Vagina (tissue), 2 donors: ENCODE measurements around the gene NFE2L2. TPM values are rescaled to one million over a fixed set of nuclear protein-coding genes. Genes with fewer than 3 reads are reported as not detected.
A peak's percentile ranks its signal among the peaks of the same experiment; 100 is the strongest.
"Not testable (repeated sequence)": the region's sequence is repeated elsewhere in the genome, so short reads cannot be mapped to it uniquely, and the experiment has no call there.

Experiments
- DNase-seq, 2 donors: peaks; one replicate each; pipeline ENCODE4 v3.0.0-alpha.2; 2017; ENCODE audit errors: extremely low spot score in 2 of 2
- H3K27ac ChIP-seq: fragments of 200-600 bp; sonication (generic); one replicate; pipeline ENCODE4 v1.5.1; 2019
- H3K27me3 ChIP-seq: fragments of 200-600 bp; sonication (generic); one replicate; pipeline ENCODE4 v1.5.1; 2019
- H3K36me3 ChIP-seq, 2 donors: fragments of 200-600 bp; sonication (generic); one replicate each; pipeline ENCODE4 v1.5.1; 2017 to 2019
- H3K4me1 ChIP-seq: fragments of 200-600 bp; sonication (generic); one replicate; pipeline ENCODE4 v1.5.1; 2019
- H3K4me3 ChIP-seq, 2 donors: fragments of 200-600 bp; sonication (generic); 1 replicate in 1 of 2; 2 replicates in 1 of 2; pipeline ENCODE4 v1.5.1; 2016 to 2019
- H3K9me3 ChIP-seq: fragments of 200-600 bp; sonication (generic); one replicate; pipeline ENCODE4 v1.5.1; 2019
- POLR2A ChIP-seq, 2 donors: fragments of 450-650 bp; IDR thresholded peaks; one replicate each; pipeline ENCODE4 v1.6.1; 2017; ENCODE audit warnings: antibody characterized with exemption in 2 of 2, mild to moderate bottlenecking in 2 of 2, moderate library complexity in 2 of 2
- POLR2AphosphoS5 ChIP-seq, 2 donors: sonication (generic); formaldehyde crosslinking; IDR thresholded peaks; one replicate each; pipeline ENCODE4 v1.9.0; 2017; ENCODE audit warnings: antibody characterized with exemption in 2 of 2, mild to moderate bottlenecking in 2 of 2, low read depth in 1 of 2; ENCODE audit not compliant: insufficient read depth in 1 of 2
- intact Hi-C: fragments of 100-400 bp; cut with DNase I; formaldehyde crosslinking; loops from one replicate; pipeline ENCODE4 v1.15.1; 2023
- total RNA-seq: library from RNA; depleted of rRNA; stranded (reverse); fragments of >200 nt; gene quantifications from one replicate; pipeline ENCODE4 v1.2.3, GENCODE V29; 2016
- TF ChIP-seq, protein P1 (sequence below), 3 experiments: fragments of 450-650 bp in 2 of 3; fragments of 200-600 bp in 1 of 3; sonication (generic) in 1 of 3; IDR thresholded peaks; one replicate each; pipeline ENCODE4 v1.5.1; 2017 to 2019; ENCODE audit warnings: antibody characterized with exemption in 3 of 3, mild to moderate bottlenecking in 2 of 3, moderate library complexity in 2 of 3

Gene NFE2L2
- total RNA-seq, 1 donor from 2014 or later: 147 TPM

DNA sequence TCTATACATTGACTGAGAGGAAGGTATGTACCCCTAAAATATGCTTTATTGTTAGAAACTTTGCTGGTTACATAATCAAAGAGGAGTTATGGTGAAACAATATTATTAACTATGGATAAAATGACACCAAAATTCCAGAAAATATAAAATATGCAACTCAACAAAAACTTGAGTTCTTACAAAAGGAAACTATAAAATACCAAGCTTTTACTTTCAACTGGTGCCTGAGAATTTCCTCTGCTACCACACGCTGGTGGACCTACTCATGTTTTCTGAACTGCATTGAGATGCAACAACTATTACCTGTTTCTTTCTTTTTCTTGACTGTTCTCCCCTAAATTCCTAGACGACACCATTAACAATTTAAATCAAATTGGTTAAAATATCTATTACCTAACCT, 8.2 kb upstream of the NFE2L2 start:
- H3K4me3 ChIP-seq: no peak overlapping the region
- intact Hi-C loops: no loop called here
- no peak for TF ChIP-seq POLR2A (IDR thresholded peaks at IDR 0.05)
- H3K27me3 ChIP-seq: no peaks in the 10 kb centered on the region
- DNase-seq: no peak
- no peaks in the 10 kb centered on the region for H3K36me3 ChIP-seq
- peaks cover 35% of the 10 kb centered on the region for H3K4me1 ChIP-seq
- H3K27ac ChIP-seq: peak overlapping the region; percentile 33
- no peaks in the 10 kb centered on the region for H3K9me3 ChIP-seq

DNA sequence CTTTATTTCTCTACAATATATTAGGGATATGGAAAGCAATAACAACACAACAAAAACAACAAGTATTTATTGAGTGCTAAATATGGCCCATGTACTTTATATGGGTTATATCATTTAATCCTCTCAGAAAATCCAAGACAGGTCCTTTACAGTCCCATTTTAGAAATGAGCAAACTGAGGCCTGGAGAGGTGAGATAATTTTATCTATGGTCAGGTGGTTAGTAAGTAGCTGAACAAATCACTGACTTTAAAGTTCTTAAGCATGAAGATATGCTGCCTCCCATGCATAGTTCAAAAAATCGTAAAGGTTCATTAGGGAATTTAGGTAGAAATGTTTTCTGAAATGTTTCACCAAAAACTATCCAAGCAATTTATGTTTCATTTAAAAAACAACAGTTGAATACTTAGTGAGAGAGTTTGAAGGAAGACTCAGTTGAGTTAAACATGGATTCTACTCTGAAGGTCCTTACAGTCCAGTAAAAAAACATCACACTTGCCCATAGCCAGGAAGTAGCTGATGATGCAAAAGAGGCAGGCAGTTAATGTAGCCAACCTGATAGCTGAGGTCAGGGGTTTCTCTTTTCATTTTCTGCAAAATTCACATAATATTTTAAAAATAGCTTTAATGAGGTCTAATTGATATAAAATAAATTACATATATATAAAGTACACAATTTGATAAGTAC, 7.6 kb upstream of the NFE2L2 start:
- intact Hi-C loops: no loop called here
- TF ChIP-seq, protein P1, sequence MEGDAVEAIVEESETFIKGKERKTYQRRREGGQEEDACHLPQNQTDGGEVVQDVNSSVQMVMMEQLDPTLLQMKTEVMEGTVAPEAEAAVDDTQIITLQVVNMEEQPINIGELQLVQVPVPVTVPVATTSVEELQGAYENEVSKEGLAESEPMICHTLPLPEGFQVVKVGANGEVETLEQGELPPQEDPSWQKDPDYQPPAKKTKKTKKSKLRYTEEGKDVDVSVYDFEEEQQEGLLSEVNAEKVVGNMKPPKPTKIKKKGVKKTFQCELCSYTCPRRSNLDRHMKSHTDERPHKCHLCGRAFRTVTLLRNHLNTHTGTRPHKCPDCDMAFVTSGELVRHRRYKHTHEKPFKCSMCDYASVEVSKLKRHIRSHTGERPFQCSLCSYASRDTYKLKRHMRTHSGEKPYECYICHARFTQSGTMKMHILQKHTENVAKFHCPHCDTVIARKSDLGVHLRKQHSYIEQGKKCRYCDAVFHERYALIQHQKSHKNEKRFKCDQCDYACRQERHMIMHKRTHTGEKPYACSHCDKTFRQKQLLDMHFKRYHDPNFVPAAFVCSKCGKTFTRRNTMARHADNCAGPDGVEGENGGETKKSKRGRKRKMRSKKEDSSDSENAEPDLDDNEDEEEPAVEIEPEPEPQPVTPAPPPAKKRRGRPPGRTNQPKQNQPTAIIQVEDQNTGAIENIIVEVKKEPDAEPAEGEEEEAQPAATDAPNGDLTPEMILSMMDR (IDR thresholded peaks at IDR 0.05): no peak
- TF ChIP-seq POLR2AphosphoS5 (IDR thresholded peaks at IDR 0.05; ENCODE audit: insufficient read depth in 1 of 2, low read depth in 1 of 2): no peak
- TF ChIP-seq POLR2A (IDR thresholded peaks at IDR 0.05): no peak
- no peaks in the 10 kb centered on the region for H3K9me3 ChIP-seq
- DNase-seq: no peak
- peaks cover 37% of the 10 kb centered on the region for H3K4me1 ChIP-seq
- H3K27ac ChIP-seq: no peak overlapping the region
- H3K27me3 ChIP-seq: no peaks in the 10 kb centered on the region
- H3K36me3 ChIP-seq: no peaks in the 10 kb centered on the region
- no peak overlapping the region for H3K4me3 ChIP-seq

DNA sequence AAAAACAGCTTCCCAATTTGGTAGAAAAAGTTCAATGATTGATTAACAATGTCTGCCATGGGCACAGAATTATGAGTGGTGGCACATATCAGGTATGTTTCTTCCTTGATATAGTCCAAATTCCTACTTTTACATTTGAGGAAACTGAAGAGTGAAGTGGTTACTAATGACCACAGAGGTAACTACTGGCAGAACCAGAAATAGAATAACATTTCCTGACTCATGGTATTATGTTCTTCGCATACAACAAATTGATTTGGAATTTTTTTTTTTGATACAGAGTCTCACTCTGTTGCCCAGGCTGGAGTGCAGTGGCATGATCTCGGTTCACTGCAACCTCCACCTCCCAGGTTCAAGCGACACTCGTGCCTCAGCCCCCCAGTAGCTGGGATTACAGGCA, 6.0 kb upstream of the NFE2L2 start:
- intact Hi-C loops: no loop called here
- Histone ChIP-seq H3K9me3 (no peaks in the 10 kb centered on the region), H3K27me3 (no peaks in the 10 kb centered on the region), H3K4me1 (peaks cover 53% of the 10 kb centered on the region), H3K27ac (no peak overlapping the region), H3K4me3 (no peak overlapping the region), H3K36me3 (no peaks in the 10 kb centered on the region)
- no peak for DNase-seq
- no peak for TF ChIP-seq POLR2A (IDR thresholded peaks at IDR 0.05)
- TF ChIP-seq, protein P1 (IDR thresholded peaks at IDR 0.05): no peak
- TF ChIP-seq POLR2AphosphoS5 (IDR thresholded peaks at IDR 0.05; ENCODE audit: insufficient read depth in 1 of 2, low read depth in 1 of 2): no peak

DNA sequence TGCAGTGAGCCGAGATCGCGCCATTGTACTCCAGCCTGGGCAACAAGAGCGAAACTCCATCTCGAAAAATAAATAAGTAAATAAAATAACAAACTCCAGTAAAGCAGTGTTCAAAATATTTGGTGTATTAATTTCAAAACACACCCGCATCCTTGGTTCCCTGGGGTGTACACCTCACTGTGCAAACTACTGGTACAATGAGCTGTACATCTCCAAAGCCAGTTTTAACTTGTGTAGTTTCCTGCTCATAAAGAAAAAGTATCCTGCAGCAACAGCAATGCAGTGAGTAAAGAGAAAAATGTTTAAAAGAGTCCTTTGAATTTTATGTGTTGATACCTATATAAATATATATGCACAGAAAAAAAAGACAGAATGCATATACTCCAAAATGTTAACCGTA, 4.4 kb upstream of the NFE2L2 start:
- no peaks in the 10 kb centered on the region for H3K36me3 ChIP-seq
- no peak for TF ChIP-seq POLR2A (IDR thresholded peaks at IDR 0.05)
- TF ChIP-seq, protein P1 (IDR thresholded peaks at IDR 0.05): no peak
- no peaks in the 10 kb centered on the region for H3K9me3 ChIP-seq
- H3K4me1 ChIP-seq: peaks cover 44% of the 10 kb centered on the region
- H3K27me3 ChIP-seq: no peaks in the 10 kb centered on the region
- no peak for DNase-seq
- intact Hi-C loops: no loop called here
- no peak overlapping the region for H3K27ac ChIP-seq
- H3K4me3 ChIP-seq: no peak overlapping the region

DNA sequence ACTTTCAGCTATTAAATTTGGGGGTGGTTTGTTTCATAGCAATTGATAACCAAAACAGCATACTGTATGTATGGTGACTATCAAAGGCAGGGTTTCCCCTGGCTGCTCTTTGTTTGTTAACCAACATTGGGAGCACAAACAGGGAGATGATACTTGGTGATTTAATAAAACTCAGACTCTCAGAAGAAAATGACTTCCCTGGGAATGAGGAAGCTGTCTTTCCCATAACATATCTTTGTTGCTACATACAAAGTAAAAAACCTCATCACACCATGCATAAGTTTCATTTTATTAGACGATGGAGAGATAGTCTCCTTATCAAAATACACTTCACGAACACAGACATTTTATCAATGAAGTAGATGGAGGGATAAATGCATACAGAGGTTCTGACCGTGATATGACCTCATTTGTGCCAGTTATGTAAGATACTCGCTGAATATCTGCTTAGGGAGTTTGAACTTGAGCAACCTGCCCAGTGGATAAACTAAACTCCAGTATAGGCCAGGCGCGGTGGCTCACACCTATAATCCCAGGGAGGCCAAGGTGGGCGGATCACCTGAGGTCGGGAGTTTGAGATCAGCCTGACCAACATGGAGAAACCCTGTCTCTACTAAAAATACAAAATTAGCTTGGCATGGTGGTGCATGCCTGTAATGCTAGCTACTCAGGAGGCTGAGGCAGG, 3.8 kb upstream of the NFE2L2 start:
- Histone ChIP-seq H3K4me3 (no peak overlapping the region), H3K27ac (no peak overlapping the region), H3K9me3 (no peaks in the 10 kb centered on the region), H3K27me3 (no peaks in the 10 kb centered on the region), H3K4me1 (peaks cover 39% of the 10 kb centered on the region), H3K36me3 (no peaks in the 10 kb centered on the region)
- no peak for DNase-seq
- intact Hi-C loops: no loop called here
- TF ChIP-seq POLR2AphosphoS5 (IDR thresholded peaks at IDR 0.05; ENCODE audit: insufficient read depth in 1 of 2, low read depth in 1 of 2) (no peak), POLR2A (IDR thresholded peaks at IDR 0.05) (no peak)
- TF ChIP-seq, protein P1 (IDR thresholded peaks at IDR 0.05): no peak

DNA sequence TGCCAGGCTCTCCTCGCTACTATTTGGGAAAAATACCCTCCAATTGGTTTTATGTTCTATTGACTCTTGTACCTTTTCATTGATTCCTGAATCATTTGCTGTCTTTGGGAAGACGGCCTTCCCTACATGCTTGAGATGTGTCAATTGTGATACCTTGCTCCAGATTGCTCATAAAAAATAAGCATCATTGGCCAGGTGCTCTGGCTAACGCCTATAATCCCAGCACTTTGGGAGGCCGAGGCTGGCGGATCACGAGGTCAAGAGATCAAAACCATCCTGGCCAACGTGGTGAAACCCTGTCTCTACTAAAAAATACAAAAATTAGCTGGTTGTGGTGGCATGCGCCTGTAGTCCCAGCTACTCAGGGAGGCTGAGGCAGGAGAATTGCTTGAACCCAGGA, 2.4 kb upstream of the NFE2L2 start:
- H3K4me1 ChIP-seq: peaks cover 39% of the 10 kb centered on the region
- H3K36me3 ChIP-seq, H3K9me3 ChIP-seq, DNase-seq, H3K27me3 ChIP-seq, H3K4me3 ChIP-seq, intact Hi-C loops: not testable (repeated sequence)
- peak overlapping the region; percentile 62 for H3K27ac ChIP-seq
